ENCODE data around the gene SLC25A11. TPM values are rescaled to one million over a fixed set of nuclear protein-coding genes. Genes with fewer than 3 reads are reported as not detected.

SLC25A11 gene
- total and polyA plus RNA-seq, 8 donors: 38.4 to 70.5 (median 47.6) TPM

DNA sequence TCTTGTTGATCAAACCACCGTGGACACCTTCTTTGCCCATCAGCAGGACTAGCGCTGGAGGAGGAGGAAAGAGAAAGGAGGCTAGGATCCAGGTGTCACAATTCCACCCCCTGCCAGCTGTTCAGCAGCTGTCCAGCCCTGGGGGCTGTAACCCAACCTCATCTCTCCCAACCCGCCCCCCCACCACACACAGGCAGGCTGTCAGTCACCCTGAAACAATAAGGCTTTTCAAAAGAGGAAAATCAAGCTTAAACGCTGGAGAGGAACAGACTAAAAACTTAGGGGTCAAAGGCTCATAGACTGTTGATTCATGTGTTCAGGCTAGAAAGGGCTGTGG lies 6.1 kb upstream of the SLC25A11 start:
- no peak for TF ChIP-seq CTCF (IDR thresholded peaks at IDR 0.05)
- peaks cover 0 to 53% of the 10 kb centered on the region in 2 donors for H3K36me3 ChIP-seq
- ATAC-seq (no peak), DNase-seq (no peak)
- H3K9me3 ChIP-seq: no peaks in the 10 kb centered on the region
- intact Hi-C loops (cut with DNase I): no loop called here
- H3K27ac ChIP-seq: peak overlapping the region; percentile 99 to 100
- H3K27me3 ChIP-seq: no peaks in the 10 kb centered on the region
- peak overlapping the region in 1 of 2 donors; percentile 100 for H3K4me3 ChIP-seq
- H3K4me1 ChIP-seq: peaks cover 29 to 71% of the 10 kb centered on the region in 2 donors

- Histone ChIP-seq H3K36me3 (peaks cover 0 to 53% of the 10 kb centered on the region in 2 donors), H3K4me1 (peaks cover 29 to 69% of the 10 kb centered on the region in 2 donors), H3K9me3 (no peaks in the 10 kb centered on the region), H3K4me3 (peak overlapping the region in 1 of 2 donors; percentile 100), H3K27me3 (no peaks in the 10 kb centered on the region), H3K27ac (peak overlapping the region; percentile 58 to 100)
- ATAC-seq (peak; percentile 11), DNase-seq (peak in 2 of 4 donors; percentile 88 to 93)
- no peak for TF ChIP-seq CTCF (IDR thresholded peaks at IDR 0.05)
- intact Hi-C loops (cut with DNase I): no loop called here
Measured at GRCh38 chr17:4945176-4945943, 5.5 kb upstream of the SLC25A11 start.

GRCh38 chr17:4944554-4945175 lies 4.8 kb upstream of the SLC25A11 start:
- H3K27ac ChIP-seq: peak overlapping the region; percentile 58 to 100
- ATAC-seq: no peak
- no peak for TF ChIP-seq CTCF (IDR thresholded peaks at IDR 0.05)
- no peaks in the 10 kb centered on the region for H3K9me3 ChIP-seq
- H3K36me3 ChIP-seq: peaks cover 0 to 53% of the 10 kb centered on the region in 2 donors
- no peaks in the 10 kb centered on the region for H3K27me3 ChIP-seq
- intact Hi-C loops (cut with DNase I): no loop called here
- peaks cover 29 to 64% of the 10 kb centered on the region in 2 donors for H3K4me1 ChIP-seq
- peak in 1 of 4 donors; percentile 78 for DNase-seq
- H3K4me3 ChIP-seq: peak overlapping the region in 1 of 2 donors; percentile 100

DNA sequence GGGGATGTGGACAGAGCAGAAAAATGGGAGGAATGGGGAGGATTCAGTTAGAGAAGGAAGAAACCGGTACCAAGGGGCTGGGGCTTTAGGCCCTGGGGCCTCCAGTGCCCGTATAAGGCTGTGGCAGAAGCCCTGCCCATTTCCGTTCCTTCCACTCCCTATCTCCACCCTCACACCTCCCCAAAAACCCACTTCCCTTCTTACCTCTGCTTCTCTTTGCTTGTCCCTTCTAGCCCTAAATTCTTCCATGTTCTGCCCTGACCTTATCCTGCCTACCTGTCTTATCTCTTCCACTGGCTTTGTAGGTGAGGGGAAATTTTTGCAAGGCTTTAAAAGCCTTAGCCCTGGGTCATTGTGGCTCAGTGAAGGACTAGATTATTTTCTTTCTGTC lies 4.3 kb upstream of the SLC25A11 start:
- Histone ChIP-seq H3K4me3 (peak overlapping the region in 1 of 2 donors; percentile 100), H3K36me3 (peaks cover 0 to 53% of the 10 kb centered on the region in 2 donors), H3K27ac (peak overlapping the region; percentile 58 to 100), H3K27me3 (no peaks in the 10 kb centered on the region), H3K4me1 (peaks cover 30 to 66% of the 10 kb centered on the region in 2 donors), H3K9me3 (no peaks in the 10 kb centered on the region)
- TF ChIP-seq CTCF (IDR thresholded peaks at IDR 0.05): no peak
- peak in 1 of 4 donors; percentile 81 for DNase-seq
- no peak for ATAC-seq
- intact Hi-C loops (cut with DNase I): no loop called here
